GM18909 (cell line): ENCODE data around the gene TMEM120B.
"Not testable (repeated sequence)": the region's sequence is repeated elsewhere in the genome, so short reads cannot be mapped to it uniquely, and the experiment has no call there.

Source experiments
- ATAC-seq: cut with Tn5 transposase; IDR thresholded peaks from one replicate; pipeline ENCODE4 v1.9.1; 2021; ENCODE audit warnings: mild to moderate bottlenecking; ENCODE audit not compliant: unreplicated experiment, poor library complexity

The TMEM120B gene

GRCh38 chr12:121708313-121709063 is 4.1 kb upstream of the TMEM120B start:
- ATAC-seq = no peak

GRCh38 chr12:121709064-121709424 is 3.5 kb upstream of the TMEM120B start:
- ATAC-seq = not testable (repeated sequence)

GRCh38 chr12:121709478-121709961 is 3.0 kb upstream of the TMEM120B start:
- no peak for ATAC-seq

- no peak for ATAC-seq
Observed at GRCh38 chr12:121711361-121712189, 977 bp upstream of the TMEM120B start.

- ATAC-seq = peak; percentile 20
Observed at GRCh38 chr12:121712190-121712460, 427 bp upstream of the TMEM120B start.

- peak; percentile 4 for ATAC-seq
Observed at GRCh38 chr12:121713257-121713777, 765 bp downstream of the TMEM120B start.

GRCh38 chr12:121713793-121714192 is 1.2 kb downstream of the TMEM120B start:
- no peak for ATAC-seq

- ATAC-seq = not testable (repeated sequence)
Observed at GRCh38 chr12:121715055-121715454, 2.5 kb downstream of the TMEM120B start.

GRCh38 chr12:121715862-121716435 is 3.4 kb downstream of the TMEM120B start:
- ATAC-seq = no peak

- no peak for ATAC-seq
Observed at GRCh38 chr12:121717041-121717699, 4.6 kb downstream of the TMEM120B start.

- ATAC-seq = no peak
Observed at GRCh38 chr12:121718653-121719239, 6.2 kb downstream of the TMEM120B start.

- ATAC-seq = no peak
Observed at GRCh38 chr12:121719926-121720414, 7.4 kb downstream of the TMEM120B start.

- ATAC-seq = no peak
Observed at GRCh38 chr12:121720762-121721161, 8.2 kb downstream of the TMEM120B start.

- ATAC-seq = no peak
Observed at GRCh38 chr12:121722511-121722910, 10.0 kb downstream of the TMEM120B start.

GRCh38 chr12:121723200-121723599 is 10.6 kb downstream of the TMEM120B start:
- ATAC-seq = no peak

- no peak for ATAC-seq
Observed at GRCh38 chr12:121724925-121725324, 12.4 kb downstream of the TMEM120B start.

- ATAC-seq = no peak
Observed at GRCh38 chr12:121725423-121725822, 12.9 kb downstream of the TMEM120B start.

- ATAC-seq = no peak
Observed at GRCh38 chr12:121729021-121729420, 16.5 kb downstream of the TMEM120B start.

- no peak for ATAC-seq
Observed at GRCh38 chr12:121731473-121731872, 18.9 kb downstream of the TMEM120B start.

- ATAC-seq = no peak
Observed at GRCh38 chr12:121733849-121734248, 21.3 kb downstream of the TMEM120B start.
